Stomach smooth muscle (tissue), 2 donors: ENCODE measurements around the gene CAPN9.

ENCODE experiments used
- H3K27ac ChIP-seq: one replicate; pipeline ENCODE4 v1.7.0; 2013; ENCODE audit warnings: mild to moderate bottlenecking, low read length, inconsistent platforms
- H3K27me3 ChIP-seq, 2 donors: one replicate each; pipeline ENCODE4 v1.7.0; 2013; ENCODE audit warnings: low read length in 2 of 2; ENCODE audit not compliant: insufficient read depth in 2 of 2, control insufficient read depth in 1 of 2
- H3K36me3 ChIP-seq, 2 donors: one replicate each; pipeline ENCODE4 v1.7.0; 2013; ENCODE audit warnings: low read length in 2 of 2; ENCODE audit not compliant: control insufficient read depth in 2 of 2, insufficient read depth in 2 of 2
- H3K4me1 ChIP-seq: one replicate; pipeline ENCODE4 v1.7.0; 2013; ENCODE audit warnings: low read length; ENCODE audit not compliant: control insufficient read depth, insufficient read depth
- H3K4me3 ChIP-seq, 2 donors: one replicate each; pipeline ENCODE4 v1.7.0; 2013; ENCODE audit warnings: low read length in 2 of 2
- H3K9ac ChIP-seq, 2 donors: one replicate each; pipeline ENCODE4 v1.7.0; 2013; ENCODE audit warnings: low read length in 2 of 2, mild to moderate bottlenecking in 1 of 2
- H3K9me3 ChIP-seq, 2 donors: one replicate each; pipeline ENCODE4 v1.7.0; 2013; ENCODE audit warnings: low read length in 2 of 2; ENCODE audit not compliant: control insufficient read depth in 2 of 2
- donor health status: healthy.
- donor health status: Pancreatic carcinoma.

Gene CAPN9

GRCh38 chr1:230750576-230750975 is 3.4 kb downstream of the CAPN9 start:
- no peaks in the 10 kb centered on the region for H3K27me3 ChIP-seq
- H3K4me3 ChIP-seq = no peak overlapping the region
- no peaks in the 10 kb centered on the region for H3K9me3 ChIP-seq
- H3K36me3 ChIP-seq = no peaks in the 10 kb centered on the region
- no peak overlapping the region for H3K27ac ChIP-seq
- peaks cover 10% of the 10 kb centered on the region for H3K4me1 ChIP-seq
- H3K9ac ChIP-seq = no peak overlapping the region

GRCh38 chr1:230750986-230751625 is 3.9 kb downstream of the CAPN9 start:
- no peak overlapping the region for H3K4me3 ChIP-seq
- no peak overlapping the region for H3K27ac ChIP-seq
- H3K36me3 ChIP-seq = no peaks in the 10 kb centered on the region
- no peaks in the 10 kb centered on the region for H3K27me3 ChIP-seq
- no peak overlapping the region for H3K9ac ChIP-seq
- no peaks in the 10 kb centered on the region for H3K9me3 ChIP-seq
- peaks cover 10% of the 10 kb centered on the region for H3K4me1 ChIP-seq

- no peaks in the 10 kb centered on the region for H3K27me3 ChIP-seq
- H3K9ac ChIP-seq = no peak overlapping the region
- H3K27ac ChIP-seq = no peak overlapping the region
- no peaks in the 10 kb centered on the region for H3K9me3 ChIP-seq
- no peak overlapping the region for H3K4me3 ChIP-seq
- H3K4me1 ChIP-seq = peaks cover 10% of the 10 kb centered on the region
- no peaks in the 10 kb centered on the region for H3K36me3 ChIP-seq
Measured at GRCh38 chr1:230752407-230752806, 5.2 kb downstream of the CAPN9 start.

GRCh38 chr1:230753191-230753585 is 6.0 kb downstream of the CAPN9 start:
- H3K27me3 ChIP-seq = no peaks in the 10 kb centered on the region
- H3K27ac ChIP-seq = no peak overlapping the region
- peak overlapping the region in 1 of 2 donors; percentile 21 for H3K9ac ChIP-seq
- H3K4me3 ChIP-seq = peak overlapping the region in 1 of 2 donors; percentile 64
- peaks cover 10% of the 10 kb centered on the region for H3K4me1 ChIP-seq
- no peaks in the 10 kb centered on the region for H3K9me3 ChIP-seq
- H3K36me3 ChIP-seq = no peaks in the 10 kb centered on the region

- Histone ChIP-seq H3K27me3 (no peaks in the 10 kb centered on the region), H3K36me3 (no peaks in the 10 kb centered on the region), H3K9me3 (no peaks in the 10 kb centered on the region), H3K4me3 (peak overlapping the region in 1 of 2 donors; percentile 64), H3K27ac (no peak overlapping the region), H3K4me1 (peaks cover 10% of the 10 kb centered on the region), H3K9ac (peak overlapping the region in 1 of 2 donors; percentile 21)
Measured at GRCh38 chr1:230753586-230754251, 6.5 kb downstream of the CAPN9 start.

- Histone ChIP-seq H3K4me3 (no peak overlapping the region), H3K27ac (no peak overlapping the region), H3K36me3 (no peaks in the 10 kb centered on the region), H3K4me1 (peaks cover 10% of the 10 kb centered on the region), H3K9ac (no peak overlapping the region), H3K27me3 (no peaks in the 10 kb centered on the region), H3K9me3 (no peaks in the 10 kb centered on the region)
Measured at GRCh38 chr1:230754796-230755195, 7.6 kb downstream of the CAPN9 start.

GRCh38 chr1:230757856-230758708 is 10.9 kb downstream of the CAPN9 start:
- Histone ChIP-seq H3K27ac (no peak overlapping the region), H3K4me3 (no peak overlapping the region), H3K9ac (no peak overlapping the region), H3K36me3 (no peaks in the 10 kb centered on the region), H3K27me3 (peaks cover 0 to 2% of the 10 kb centered on the region in 2 donors), H3K4me1 (peaks cover 9% of the 10 kb centered on the region), H3K9me3 (no peaks in the 10 kb centered on the region)

- H3K27me3 ChIP-seq = peaks cover 0 to 2% of the 10 kb centered on the region in 2 donors
- no peak overlapping the region for H3K4me3 ChIP-seq
- no peaks in the 10 kb centered on the region for H3K36me3 ChIP-seq
- peaks cover 1% of the 10 kb centered on the region for H3K4me1 ChIP-seq
- H3K9me3 ChIP-seq = peaks cover 0 to 3% of the 10 kb centered on the region in 2 donors
- H3K9ac ChIP-seq = no peak overlapping the region
- H3K27ac ChIP-seq = no peak overlapping the region
Measured at GRCh38 chr1:230758709-230759368, 11.7 kb downstream of the CAPN9 start.

- H3K4me3 ChIP-seq = no peak overlapping the region
- peaks cover 0 to 6% of the 10 kb centered on the region in 2 donors for H3K9me3 ChIP-seq
- peaks cover 0 to 2% of the 10 kb centered on the region in 2 donors for H3K27me3 ChIP-seq
- no peak overlapping the region for H3K27ac ChIP-seq
- no peaks in the 10 kb centered on the region for H3K36me3 ChIP-seq
- no peaks in the 10 kb centered on the region for H3K4me1 ChIP-seq
- H3K9ac ChIP-seq = no peak overlapping the region
Measured at GRCh38 chr1:230759369-230760065, 12.3 kb downstream of the CAPN9 start.

- no peak overlapping the region for H3K4me3 ChIP-seq
- H3K9me3 ChIP-seq = peaks cover 0 to 6% of the 10 kb centered on the region in 2 donors
- H3K9ac ChIP-seq = no peak overlapping the region
- no peak overlapping the region for H3K27ac ChIP-seq
- no peaks in the 10 kb centered on the region for H3K36me3 ChIP-seq
- H3K27me3 ChIP-seq = peaks cover 0 to 2% of the 10 kb centered on the region in 2 donors
- no peaks in the 10 kb centered on the region for H3K4me1 ChIP-seq
Measured at GRCh38 chr1:230760360-230760827, 13.2 kb downstream of the CAPN9 start.
